T-cell (primary cell): ENCODE measurements around the gene DNAAF8. TPM values are rescaled to one million over a fixed set of nuclear protein-coding genes. Genes with fewer than 3 reads are reported as not detected.
"Not testable (repeated sequence)": the region's sequence is repeated elsewhere in the genome, so short reads cannot be mapped to it uniquely, and the experiment has no call there.

Experiments
- ATAC-seq, 4 experiments: fragments of 200-7000 bp in 3 of 4; fragments of 150-1000 bp in 1 of 4; cut with Tn5 transposase; replicated peaks in 1 of 4; 1 replicate in 3 of 4; 2 replicates in 1 of 4; pipeline ENCODE4 v1.10.0; 2021; ENCODE audit warnings: moderate library complexity in 3 of 4, mild to moderate bottlenecking in 2 of 4, moderate number of reproducible peaks in 1 of 4
- CTCF ChIA-PET, 2 donors: fragments of 300-600 bp; sonication (Branson Sonifier 250); formaldehyde crosslinking; loops; one replicate each; lab custom pipeline; 2022; ENCODE audit warnings: antibody characterized with exemption in 2 of 2; lab: Charles Lee
- POLR2A ChIA-PET, 2 donors: fragments of 300-600 bp; sonication (Branson Sonifier 250); formaldehyde crosslinking; loops; one replicate each; lab custom pipeline; 2022; ENCODE audit warnings: antibody characterized with exemption in 2 of 2; lab: Charles Lee
- DNase-seq, 35 experiments: peaks; one replicate each; pipeline versions ENCODE4 v3.0.0 to v3.0.0-alpha.2; 2013 to 2023
- H3K27ac ChIP-seq: one replicate; pipeline ENCODE4 v1.5.1; 2013; ENCODE audit warnings: low read length
- H3K27me3 ChIP-seq, 2 experiments: replicated peaks in 1 of 2; 1 replicate in 1 of 2; 2 replicates in 1 of 2; pipeline versions ENCODE4 v1.6.1 to v1.7.0; 2013; ENCODE audit warnings: low read length in 1 of 2, mixed read lengths in 1 of 2; ENCODE audit not compliant: control insufficient read depth in 2 of 2, insufficient read depth in 2 of 2; ENCODE audit errors: extremely low read depth in 1 of 2
- H3K36me3 ChIP-seq, 2 donors: 1 replicate in 1 of 2; 2 replicates in 1 of 2; pipeline versions ENCODE4 v1.6.1 to v1.7.0; 2013; ENCODE audit warnings: low read length in 1 of 2; ENCODE audit not compliant: control insufficient read depth in 2 of 2, insufficient read depth in 1 of 2; ENCODE audit errors: extremely low read depth in 1 of 2
- H3K4me1 ChIP-seq, 2 experiments: 1 replicate in 1 of 2; 2 replicates in 1 of 2; pipeline versions ENCODE4 v1.6.1 to v1.7.0; 2013; ENCODE audit warnings: low read length in 2 of 2, mixed read lengths in 1 of 2; ENCODE audit not compliant: insufficient read depth in 2 of 2, control insufficient read depth in 1 of 2; ENCODE audit errors: extremely low read depth in 1 of 2
- H3K4me3 ChIP-seq, 2 donors: 1 replicate in 1 of 2; 2 replicates in 1 of 2; pipeline versions ENCODE4 v1.5.1 to v1.7.0; 2013; ENCODE audit warnings: mild to moderate bottlenecking in 2 of 2, low read length in 1 of 2, moderate library complexity in 1 of 2; ENCODE audit not compliant: control insufficient read depth in 1 of 2; ENCODE audit errors: extremely low read depth in 1 of 2
- H3K9me3 ChIP-seq: 2 replicates; pipeline ENCODE4 v1.7.0; 2013
- H3K27ac Mint-ChIP-seq, 2 donors: one replicate each; pipeline ENCODE4 v1.8.0; 2020 to 2021; ENCODE audit warnings: mild to moderate bottlenecking in 2 of 2, mixed read lengths in 2 of 2
- H3K27me3 Mint-ChIP-seq, 2 donors: one replicate each; pipeline ENCODE4 v1.8.0; 2021 to 2022; ENCODE audit warnings: mixed read lengths in 2 of 2
- H3K36me3 Mint-ChIP-seq: one replicate; pipeline ENCODE4 v1.8.0; 2021; ENCODE audit warnings: mixed read lengths
- H3K4me1 Mint-ChIP-seq, 3 donors: one replicate each; pipeline ENCODE4 v1.8.0; 2020 to 2022; ENCODE audit warnings: mixed read lengths in 3 of 3, mild to moderate bottlenecking in 1 of 3
- H3K4me3 Mint-ChIP-seq, 3 donors: one replicate each; pipeline ENCODE4 v1.8.0; 2020 to 2022; ENCODE audit warnings: mild to moderate bottlenecking in 3 of 3, mixed read lengths in 3 of 3, moderate library complexity in 3 of 3
- H3K9me3 Mint-ChIP-seq, 3 donors: one replicate each; pipeline ENCODE4 v1.8.0; 2020 to 2022; ENCODE audit warnings: mixed read lengths in 3 of 3
- WGBS: methylation state at CpG from one replicate; pipeline ENCODE4 v1.1.5; 2013; ENCODE audit warnings: missing lambda C conversion rate; ENCODE audit not compliant: insufficient coverage; 5-methylcytosine and 5-hydroxymethylcytosine counted together
- total RNA-seq, 35 experiments: library from RNA in 6 of 35; stranded (reverse) in 6 of 35; fragments of 120-200 nt in 1 of 35; gene quantifications; one replicate each; pipeline versions ENCODE4 v1.2.1 to v1.2.4 and lab custom pipeline; 2013 to 2026

The DNAAF8 gene
- total RNA-seq, 5 donors from 2014 or later (not counting 1 experiment from before 2014, with no cell fraction given), result 0.13 to 0.70 (median 0.34) TPM; not detected in 1

DNA sequence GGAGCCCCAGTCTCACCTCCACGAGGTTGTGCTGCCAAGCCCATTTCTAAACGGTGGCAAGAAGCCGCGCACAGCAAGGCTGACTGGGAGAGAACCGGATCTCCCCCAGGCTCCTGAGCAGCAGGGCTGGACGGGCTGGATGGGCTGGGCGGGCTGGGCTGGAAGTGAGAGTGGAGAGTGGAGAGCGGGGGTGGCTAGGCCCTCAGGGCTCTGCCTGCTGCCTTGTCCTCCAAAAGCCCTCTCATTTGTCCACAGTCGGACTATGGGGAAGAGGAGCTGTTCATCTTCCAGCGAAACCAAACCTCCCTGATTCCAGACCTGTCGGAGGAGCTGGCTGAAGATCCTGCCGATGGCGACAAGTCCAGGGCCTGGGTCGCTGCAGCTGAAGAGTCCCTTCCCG lies 3.2 kb downstream of the DNAAF8 start:
- 96% methylated on average over 9 of the region's 15 CpGs for WGBS
- H3K27me3 Mint-ChIP-seq, result peaks cover 0 to 5% of the 10 kb centered on the region in 2 donors
- Histone ChIP-seq H3K4me3 (no peak overlapping the region), H3K4me1 (peaks cover 9 to 21% of the 10 kb centered on the region in 2 experiments), H3K9me3 (no peaks in the 10 kb centered on the region), H3K27ac (no peak overlapping the region), H3K27me3 (peaks cover 0 to 16% of the 10 kb centered on the region in 2 experiments), H3K36me3 (no peaks in the 10 kb centered on the region)
- ChIA-PET CTCF (no interaction called here), POLR2A (interaction anchor here in 1 of 2 donors (0.7 kb wide), 1 partner anchor 189 kb away, joined by 5 read pairs; no protein-coding TSS in a partner anchor)
- DNase-seq, result no peak
- no peak overlapping the region for H3K27ac Mint-ChIP-seq
- H3K4me3 Mint-ChIP-seq, result no peak overlapping the region
- no peaks in the 10 kb centered on the region for H3K36me3 Mint-ChIP-seq
- ATAC-seq, result no peak
- H3K4me1 Mint-ChIP-seq, result peaks cover 15 to 24% (median 19%) of the 10 kb centered on the region in 3 donors
- H3K9me3 Mint-ChIP-seq, result no peaks in the 10 kb centered on the region

DNA sequence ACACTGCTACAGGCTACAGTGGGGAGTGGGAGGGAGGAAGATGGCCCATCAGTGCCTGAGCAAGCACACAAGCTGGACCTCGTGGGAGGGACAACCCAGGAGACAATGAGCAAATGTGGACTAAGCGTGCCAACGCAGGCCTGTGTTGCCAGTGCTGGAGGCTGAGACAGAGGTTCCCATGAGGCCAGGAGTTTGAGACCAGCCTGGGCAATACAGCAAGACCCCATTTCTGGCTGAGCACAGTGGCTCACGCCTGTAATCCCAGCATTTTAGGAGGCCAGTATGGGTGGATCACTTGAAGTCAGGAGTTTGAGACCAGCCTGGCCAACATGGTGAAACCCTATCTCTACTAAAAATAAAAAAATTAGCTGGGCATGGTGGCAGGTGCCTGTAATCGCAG lies 4.0 kb downstream of the DNAAF8 start:
- H3K36me3 Mint-ChIP-seq, DNase-seq, H3K4me3 Mint-ChIP-seq, H3K27ac Mint-ChIP-seq, H3K4me3 ChIP-seq, H3K36me3 ChIP-seq, H3K27ac ChIP-seq, ATAC-seq, H3K9me3 Mint-ChIP-seq, H3K9me3 ChIP-seq, H3K27me3 Mint-ChIP-seq, POLR2A ChIA-PET: not testable (repeated sequence)
- peaks cover 8 to 20% of the 10 kb centered on the region in 2 experiments for H3K4me1 ChIP-seq
- whole genome bisulfite sequencing, result 78% methylated on average over 3 of the region's 5 CpGs
- CTCF ChIA-PET, result interaction anchor here in 1 of 2 donors (0.7 kb wide), 1 partner anchor 365 kb away, joined by 3 read pairs; no protein-coding TSS in a partner anchor
- peaks cover 0 to 20% of the 10 kb centered on the region in 2 experiments for H3K27me3 ChIP-seq
- H3K4me1 Mint-ChIP-seq, result peaks cover 11 to 25% (median 15%) of the 10 kb centered on the region in 3 donors

DNA sequence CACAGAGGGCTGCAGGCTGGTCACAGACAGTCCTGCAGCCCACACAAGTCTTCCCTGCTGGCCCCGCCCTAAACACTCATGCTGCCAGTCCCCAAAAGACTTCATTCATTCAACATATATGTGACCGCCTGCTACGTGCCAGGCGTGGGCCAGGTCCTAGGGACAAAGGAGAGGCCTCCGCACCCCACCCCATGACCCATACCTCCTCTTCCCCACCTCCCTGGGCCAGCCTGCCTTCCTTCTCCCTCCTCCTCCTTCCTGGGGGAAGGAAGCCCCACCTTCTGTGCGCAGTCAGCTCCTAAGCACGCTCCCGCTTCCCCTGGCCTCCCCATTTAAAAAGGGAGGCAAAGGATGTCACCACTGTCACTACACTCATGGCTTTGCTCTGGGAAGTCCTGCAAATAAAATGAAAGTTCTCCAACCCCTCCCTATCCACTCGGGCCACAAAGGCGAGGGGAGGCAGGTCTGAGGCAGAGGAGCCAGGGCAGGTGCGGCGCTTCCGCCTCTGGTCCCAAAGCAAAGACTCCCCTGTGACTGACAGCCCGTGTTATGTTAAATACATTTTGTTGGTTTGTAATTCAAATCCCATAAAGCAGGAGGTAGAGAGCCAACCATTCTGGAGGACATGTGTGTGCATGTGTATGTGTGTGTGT lies 9.0 kb downstream of the DNAAF8 start:
- H3K27ac ChIP-seq, result no peak overlapping the region
- ATAC-seq (peak in 1 of 4 experiments; percentile 11), DNase-seq (no peak)
- no peaks in the 10 kb centered on the region for H3K36me3 Mint-ChIP-seq
- H3K4me3 Mint-ChIP-seq, result peak overlapping the region; percentile 43 to 71 (median 44)
- H3K9me3 ChIP-seq, result no peaks in the 10 kb centered on the region
- no peaks in the 10 kb centered on the region for H3K27me3 Mint-ChIP-seq
- no peaks in the 10 kb centered on the region for H3K36me3 ChIP-seq
- peaks cover 17 to 24% (median 19%) of the 10 kb centered on the region in 3 donors for H3K4me1 Mint-ChIP-seq
- H3K27ac Mint-ChIP-seq, result peak overlapping the region in 1 of 2 donors; percentile 36
- peaks cover 0 to 18% of the 10 kb centered on the region in 2 experiments for H3K27me3 ChIP-seq
- peaks cover 0 to 28% of the 10 kb centered on the region in 2 experiments for H3K4me1 ChIP-seq
- H3K9me3 Mint-ChIP-seq, result no peaks in the 10 kb centered on the region
- WGBS, result 53% methylated on average over 6 of the region's 14 CpGs
- POLR2A ChIA-PET, result no interaction called here
- H3K4me3 ChIP-seq, result no peak overlapping the region
- CTCF ChIA-PET, result no interaction called here

DNA sequence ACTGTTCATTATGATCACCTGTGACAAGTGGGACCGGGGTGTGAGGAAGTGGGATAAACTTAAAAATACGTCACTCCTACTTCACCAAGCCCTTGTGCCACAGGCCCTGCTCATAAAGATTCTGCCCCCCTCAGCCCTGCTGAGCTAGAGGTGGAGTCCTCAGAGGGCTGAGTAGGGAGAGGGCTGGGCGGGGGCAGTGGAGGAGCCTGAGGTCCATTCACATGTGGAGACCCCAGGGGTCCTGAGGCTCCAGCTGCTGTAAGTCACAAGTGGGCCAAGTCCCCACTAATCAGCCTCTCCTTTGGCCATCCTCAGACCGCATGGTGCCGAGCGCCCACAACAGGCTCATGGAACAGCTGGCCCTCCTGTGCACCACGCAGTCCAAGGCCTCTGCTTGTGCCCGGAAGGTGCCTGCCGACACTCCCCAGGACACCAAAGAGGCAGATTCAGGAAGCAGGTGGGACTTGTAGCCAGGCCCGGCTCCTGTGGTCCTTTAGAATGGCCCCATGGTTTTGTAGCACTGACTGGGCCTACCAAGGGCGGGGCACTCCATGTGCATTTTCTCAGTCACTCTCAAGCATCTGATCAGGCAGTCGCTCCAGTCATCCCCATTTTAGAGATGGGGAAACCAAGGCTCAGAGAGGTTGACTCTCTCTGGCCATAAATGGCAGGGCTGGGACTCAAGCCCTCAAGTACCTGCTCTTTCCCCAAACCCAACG lies 10.4 kb downstream of the DNAAF8 start:
- no peak for DNase-seq
- WGBS, result 89% methylated on average over 9 of the region's 13 CpGs
- Histone ChIP-seq H3K9me3 (no peaks in the 10 kb centered on the region), H3K27me3 (peaks cover 0 to 15% of the 10 kb centered on the region in 2 experiments), H3K4me1 (peaks cover 0 to 33% of the 10 kb centered on the region in 2 experiments), H3K27ac (no peak overlapping the region), H3K36me3 (no peaks in the 10 kb centered on the region), H3K4me3 (no peak overlapping the region)
- no peaks in the 10 kb centered on the region for H3K27me3 Mint-ChIP-seq
- no peaks in the 10 kb centered on the region for H3K9me3 Mint-ChIP-seq
- no peak overlapping the region for H3K27ac Mint-ChIP-seq
- ATAC-seq, result no peak
- ChIA-PET POLR2A (interaction anchor here (0.5 kb wide), 2 partner anchors 58 to 1178 kb away, joined by 3 read pairs; no protein-coding TSS in a partner anchor), CTCF (interaction anchor here in 1 of 2 donors (0.7 kb wide), 1 partner anchor 194 kb away, joined by 3 read pairs; no protein-coding TSS in a partner anchor)
- peak overlapping the region in 1 of 3 donors; percentile 71 for H3K4me3 Mint-ChIP-seq
- H3K4me1 Mint-ChIP-seq, result peaks cover 21 to 29% (median 26%) of the 10 kb centered on the region in 3 donors
- no peaks in the 10 kb centered on the region for H3K36me3 Mint-ChIP-seq

DNA sequence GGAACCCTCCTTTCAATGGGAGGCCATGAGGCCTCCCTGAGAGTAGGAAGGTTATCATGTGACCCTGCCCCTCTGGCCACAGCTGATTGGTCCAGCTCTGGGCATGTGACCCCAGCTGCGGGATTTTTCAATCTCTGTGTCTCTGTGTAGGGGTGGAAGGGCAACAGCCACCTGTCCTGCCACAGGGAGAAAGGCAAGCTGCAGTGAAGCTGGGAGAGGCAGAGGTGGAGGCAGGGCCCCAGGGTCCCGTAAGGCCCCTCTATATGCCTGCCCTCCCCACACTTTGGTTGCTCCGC lies 10.9 kb downstream of the DNAAF8 start:
- 100% methylated on average over 1 of the region's 3 CpGs for WGBS
- DNase-seq (no peak), ATAC-seq (no peak)
- no peak overlapping the region for H3K4me3 Mint-ChIP-seq
- peaks cover 0 to 33% of the 10 kb centered on the region in 2 experiments for H3K4me1 ChIP-seq
- H3K4me1 Mint-ChIP-seq, result peaks cover 21 to 29% (median 26%) of the 10 kb centered on the region in 3 donors
- H3K36me3 Mint-ChIP-seq, result no peaks in the 10 kb centered on the region
- no peak overlapping the region for H3K27ac ChIP-seq
- ChIA-PET CTCF (interaction anchor here in 1 of 2 donors (0.7 kb wide), 1 partner anchor 23 kb away, joined by 4 read pairs; no protein-coding TSS in a partner anchor), POLR2A (no interaction called here)
- no peaks in the 10 kb centered on the region for H3K9me3 Mint-ChIP-seq
- peaks cover 4% of the 10 kb centered on the region in 2 donors for H3K36me3 ChIP-seq
- no peak overlapping the region for H3K27ac Mint-ChIP-seq
- no peaks in the 10 kb centered on the region for H3K27me3 Mint-ChIP-seq
- no peak overlapping the region for H3K4me3 ChIP-seq
- no peaks in the 10 kb centered on the region for H3K9me3 ChIP-seq
- peaks cover 0 to 12% of the 10 kb centered on the region in 2 experiments for H3K27me3 ChIP-seq

DNA sequence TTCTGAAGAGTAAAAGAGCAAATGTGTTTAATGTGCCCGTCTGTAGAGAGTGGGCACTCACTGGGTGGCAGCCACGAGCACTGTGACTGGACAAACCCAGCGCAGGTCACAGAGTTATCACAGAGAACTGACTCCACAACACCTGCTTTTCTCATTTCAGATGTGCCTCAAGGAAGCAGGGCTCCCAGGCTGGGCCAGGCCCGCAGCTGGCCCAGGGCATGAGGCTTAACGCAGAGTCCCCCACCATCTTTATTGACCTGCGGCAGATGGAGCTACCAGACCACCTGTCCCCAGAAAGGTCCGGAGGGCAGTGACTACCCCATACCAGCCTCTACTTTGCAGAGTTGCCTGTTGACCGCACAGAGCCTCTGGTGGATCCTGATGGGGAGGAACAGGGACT lies 11.9 kb downstream of the DNAAF8 start:
- H3K27me3 Mint-ChIP-seq, result no peaks in the 10 kb centered on the region
- peaks cover 21 to 29% (median 26%) of the 10 kb centered on the region in 3 donors for H3K4me1 Mint-ChIP-seq
- Histone ChIP-seq H3K36me3 (peaks cover 5 to 9% of the 10 kb centered on the region in 2 donors), H3K4me1 (peaks cover 0 to 33% of the 10 kb centered on the region in 2 experiments), H3K9me3 (no peaks in the 10 kb centered on the region), H3K27me3 (peaks cover 0 to 6% of the 10 kb centered on the region in 2 experiments), H3K27ac (no peak overlapping the region), H3K4me3 (no peak overlapping the region)
- ChIA-PET POLR2A (interaction anchor here in 1 of 2 donors (1.5 kb wide), 1 partner anchor 12 kb away, joined by 3 read pairs; the partner anchor contains the start of gene DNAAF8), CTCF (no interaction called here)
- DNase-seq (no peak), ATAC-seq (no peak)
- WGBS, result 94% methylated on average over 3 of the region's 8 CpGs
- no peak overlapping the region for H3K27ac Mint-ChIP-seq
- no peaks in the 10 kb centered on the region for H3K9me3 Mint-ChIP-seq
- no peak overlapping the region for H3K4me3 Mint-ChIP-seq
- peaks cover 3% of the 10 kb centered on the region for H3K36me3 Mint-ChIP-seq
